GM12878 (cell line): ENCODE data around the gene DEFB116. TPM values are rescaled to one million over a fixed set of nuclear protein-coding genes. Genes with fewer than 3 reads are reported as not detected.

Experiments
- ATAC-seq: fragments of 200-7000 bp; cut with Tn5 transposase; 3 replicates; pipeline ENCODE4 v1.9.1; 2020; ENCODE audit warnings: mild to moderate bottlenecking, moderate library complexity
- BruUV-seq: library from RNA; stranded (reverse); fragments of 400-500 nt; replicated peaks from 2 replicates; lab custom pipeline; 2021; lab: Mats Ljungman, UMichigan
- CTCF ChIA-PET: fragments of 300-600 bp; sonication (Branson Sonifier 250); formaldehyde crosslinking; extraction: SDS; loops from one replicate; lab custom pipeline; 2021; ENCODE audit warnings: inconsistent platforms; lab: Yijun Ruan, JAX
- POLR2A ChIA-PET: fragments of 350-600 bp; formaldehyde crosslinking; extraction: SDS; loops from one replicate; lab custom pipeline; 2021; ENCODE audit warnings: inconsistent platforms; lab: Charles Lee
- RAD21 ChIA-PET: fragments of 300-600 bp; sonication (Branson Sonifier 250); formaldehyde crosslinking; loops from one replicate; lab custom pipeline; 2023; ENCODE audit warnings: antibody characterized with exemption; ENCODE audit not compliant: unreplicated experiment; lab: Charles Lee
- SMC1A ChIA-PET: fragments of 300-600 bp; sonication (Branson Sonifier 250); formaldehyde crosslinking; loops from one replicate; lab custom pipeline; 2023; ENCODE audit not compliant: unreplicated experiment, uncharacterized antibody; lab: Charles Lee
- DNase-seq: peaks from one replicate; pipeline ENCODE4 v3.0.0-alpha.2; 2011; ENCODE audit warnings: low read depth, low spot score
- FAIRE-seq: peaks from 3 replicates; lab custom pipeline; 2011; peaks lifted over from hg19 to GRCh38; lab: Jason Lieb, UNC
- H2AFZ ChIP-seq: 2 replicates; pipeline ENCODE4 v1.6.0; 2011; ENCODE audit warnings: low read depth, low read length, control low read depth; ENCODE audit not compliant: control insufficient read depth
- H3K27ac ChIP-seq: 2 replicates; pipeline ENCODE4 v1.5.1; 2011; ENCODE audit warnings: control low read depth; ENCODE audit not compliant: control insufficient read depth, insufficient read depth
- H3K27me3 ChIP-seq, 2 experiments: replicated peaks in 1 of 2; 2 replicates each; pipeline versions ENCODE4 v1.6.0 to v1.6.1; 2011; ENCODE audit warnings: low read length in 1 of 2; ENCODE audit not compliant: control insufficient read depth in 2 of 2, insufficient read depth in 2 of 2
- H3K36me3 ChIP-seq, 2 experiments: 2 replicates each; pipeline ENCODE4 v1.5.1; 2011; ENCODE audit warnings: low read length in 1 of 2; ENCODE audit not compliant: control insufficient read depth in 2 of 2, insufficient read depth in 2 of 2
- H3K4me1 ChIP-seq: 2 replicates; pipeline ENCODE4 v1.6.1; 2011; ENCODE audit warnings: mild to moderate bottlenecking, low read length, moderate library complexity, mixed read lengths; ENCODE audit not compliant: control insufficient read depth, insufficient read depth
- H3K4me2 ChIP-seq: 2 replicates; pipeline ENCODE4 v1.6.0; 2011; ENCODE audit warnings: control low read depth; ENCODE audit not compliant: control insufficient read depth, insufficient read depth
- H3K4me3 ChIP-seq: fragments of 200-600 bp; sonication (generic); 2 replicates; pipeline ENCODE4 v1.5.1; 2016
- H3K79me2 ChIP-seq: 2 replicates; pipeline ENCODE4 v1.6.0; 2011; ENCODE audit warnings: low read length; ENCODE audit not compliant: control insufficient read depth, insufficient read depth
- H3K9ac ChIP-seq: 2 replicates; pipeline ENCODE4 v1.8.0; 2011; ENCODE audit warnings: low read length, control low read depth, mixed read lengths; ENCODE audit not compliant: control insufficient read depth, insufficient read depth
- H3K9me3 ChIP-seq: replicated peaks from 3 replicates; pipeline ENCODE4 v1.5.1; 2011; ENCODE audit warnings: mild to moderate bottlenecking, low read length; ENCODE audit not compliant: control insufficient read depth, insufficient read depth
- H4K20me1 ChIP-seq: 2 replicates; pipeline ENCODE4 v1.6.0; 2011; ENCODE audit not compliant: control insufficient read depth, insufficient read depth
- CBFB ChIP-seq: IDR thresholded peaks from 2 replicates; pipeline ENCODE4 v1.6.1; 2016; ENCODE audit warnings: antibody characterized with exemption, low read depth
- CBX3 ChIP-seq: fragments of 200-600 bp; sonication (generic); IDR thresholded peaks from 2 replicates; pipeline ENCODE4 v1.6.1; 2016; ENCODE audit warnings: low read depth, borderline replicate concordance
- CHD1 ChIP-seq: IDR thresholded peaks from 2 replicates; pipeline ENCODE4 v1.6.1; 2012; ENCODE audit warnings: low read depth, low read length, improper control_type of control experiment
- CHD2 ChIP-seq: IDR thresholded peaks from 2 replicates; pipeline ENCODE4 v1.6.1; 2011; ENCODE audit warnings: low read depth, low read length, improper control_type of control experiment, borderline replicate concordance
- HDAC2 ChIP-seq: fragments of 200-600 bp; sonication (generic); IDR thresholded peaks from 2 replicates; pipeline ENCODE4 v1.6.1; 2017
- HDGF ChIP-seq: fragments of 450-650 bp; IDR thresholded peaks from 2 replicates; pipeline ENCODE4 v1.6.1; 2016; ENCODE audit warnings: antibody characterized with exemption
- MXI1 ChIP-seq: fragments of 150-350 bp; IDR thresholded peaks from 2 replicates; pipeline ENCODE4 v1.6.1; 2011; ENCODE audit warnings: low read depth, mild to moderate bottlenecking, inconsistent platforms, low read length, improper control_type of control experiment
- NFIC ChIP-seq: IDR thresholded peaks from 2 replicates; pipeline ENCODE4 v1.6.1; 2012; ENCODE audit warnings: low read depth, mild to moderate bottlenecking, inconsistent platforms, low read length, moderate library complexity
- POLR2AphosphoS2 ChIP-seq: IDR thresholded peaks from 2 replicates; pipeline ENCODE4 v1.6.1; 2011; ENCODE audit warnings: low read depth, mild to moderate bottlenecking, low read length, improper control_type of control experiment, moderate library complexity
- SIN3A ChIP-seq: IDR thresholded peaks from 2 replicates; pipeline ENCODE4 v1.6.1; 2012; ENCODE audit warnings: low read depth, low read length, improper control_type of control experiment
- SMAD5 ChIP-seq: IDR thresholded peaks from 2 replicates; pipeline ENCODE4 v1.6.1; 2016; ENCODE audit warnings: antibody characterized with exemption, low read depth
- SUPT20H ChIP-seq: IDR thresholded peaks from 2 replicates; pipeline ENCODE4 v1.6.1; 2011; ENCODE audit warnings: low read depth, mild to moderate bottlenecking, low read length, moderate library complexity, borderline replicate concordance; ENCODE audit not compliant: control insufficient read depth
- TAF1 ChIP-seq: IDR thresholded peaks from 2 replicates; pipeline ENCODE4 v1.6.1; 2011; ENCODE audit warnings: mild to moderate bottlenecking, low read depth, low read length, borderline replicate concordance
- WRNIP1 ChIP-seq: IDR thresholded peaks from 2 replicates; pipeline ENCODE4 v1.6.1; 2011; ENCODE audit warnings: low read depth, low read length, improper control_type of control experiment, borderline replicate concordance
- WGBS: methylation state at CpG from one replicate; pipeline ENCODE4 v1.1.6; 2016; ENCODE audit warnings: low lambda C conversion rate; ENCODE audit not compliant: insufficient replicate concordance, insufficient coverage; ENCODE audit errors: missing lambda C conversion rate; 5-methylcytosine and 5-hydroxymethylcytosine counted together
- in situ Hi-C: fragments of 300-500 bp; cut with MboI; formaldehyde crosslinking; loops from 9 replicates; pipeline ENCODE4 v1.14.3; 2018; ENCODE audit warnings: mixed read lengths
- intact Hi-C: fragments of 100-400 bp; cut with micrococcal nuclease; formaldehyde crosslinking; loops from one replicate; pipeline ENCODE4 v1.14.2; 2022; ENCODE audit not compliant: unreplicated experiment
- polyA plus RNA-seq, 11 experiments: library from polyadenylated mRNA; depleted of rRNA in 4 of 11; unstranded in 6 of 11; stranded (reverse) in 5 of 11; fragments of >200 nt; fragmentation: Nextera tagmentation in 4 of 11; fragmentation: Illumina TruSeq in 1 of 11; extraction: Ambion mirVana in 4 of 11; extraction: Trizol in 1 of 11; gene quantifications; 1 replicate in 1 of 11; 2 replicates in 10 of 11; pipeline versions ENCODE4 v1.2.1 to v1.2.3, GENCODE V29; 2011 to 2016; ENCODE audit warnings: inconsistent platforms in 2 of 11, missing spikeins in 2 of 11, low read depth in 1 of 11
- total RNA-seq, 4 experiments: library from RNA; depleted of rRNA in 3 of 4; stranded (reverse); fragments of >200 nt in 3 of 4; fragmentation: Illumina TruSeq in 1 of 4; extraction: Trizol in 1 of 4; gene quantifications; 2 replicates each; pipeline versions ENCODE4 v1.2.1 to v1.2.3, GENCODE V29; 2013 to 2021
- TF ChIP-seq, protein P1 (sequence below): fragments of 150-350 bp; IDR thresholded peaks from 2 replicates; pipeline ENCODE4 v1.6.1; 2014; ENCODE audit warnings: mild to moderate bottlenecking, low read depth, low read length
- TF ChIP-seq, protein P2 (sequence below): IDR thresholded peaks from 2 replicates; pipeline ENCODE4 v1.6.1; 2011; ENCODE audit warnings: low read depth, low read length, improper control_type of control experiment, borderline replicate concordance
- TF ChIP-seq, protein P3 (sequence below): fragments of 150-350 bp; IDR thresholded peaks from 2 replicates; pipeline ENCODE4 v1.6.1; 2016; ENCODE audit warnings: low read depth, low read length
- TF ChIP-seq, protein P4 (sequence below): IDR thresholded peaks from 2 replicates; pipeline ENCODE4 v1.6.1; 2012; ENCODE audit warnings: low read depth, low read length, improper control_type of control experiment

DEFB116 gene
- total and polyA plus RNA-seq, 10 of the 15 experiments (the other 5 are each of a cell fraction or from before 2014, with no cell fraction given), result not detected

DNA sequence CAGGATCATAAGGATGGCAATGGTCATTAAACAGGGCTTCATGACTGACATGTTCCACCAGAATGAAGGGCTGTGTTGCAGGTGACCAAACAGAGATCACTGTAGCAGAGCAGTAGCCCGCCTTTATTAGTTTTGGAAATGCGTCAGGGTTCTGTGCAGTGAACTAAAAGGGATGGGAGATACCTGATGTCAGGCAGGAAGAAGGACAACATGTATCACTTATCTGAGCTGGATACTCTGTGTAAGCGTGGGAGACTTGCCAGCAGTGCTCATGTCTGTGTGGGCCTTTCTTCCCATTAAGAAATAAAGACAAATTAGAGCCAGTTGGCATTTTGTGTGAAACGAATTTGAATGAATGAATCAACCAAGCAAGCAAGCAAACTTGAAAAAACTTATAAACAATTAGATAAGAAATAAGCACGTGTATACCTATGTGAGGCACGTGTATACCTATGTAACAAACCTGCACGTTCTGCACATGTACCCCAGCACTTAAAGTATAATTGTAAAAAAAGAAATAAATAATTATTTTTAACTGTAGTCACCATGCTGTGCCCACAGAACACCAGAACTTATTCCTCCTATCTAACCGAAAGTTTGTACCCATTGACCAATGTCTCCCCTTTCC lies at the start of gene DEFB116 (continued):
- TF ChIP-seq, protein P1, sequence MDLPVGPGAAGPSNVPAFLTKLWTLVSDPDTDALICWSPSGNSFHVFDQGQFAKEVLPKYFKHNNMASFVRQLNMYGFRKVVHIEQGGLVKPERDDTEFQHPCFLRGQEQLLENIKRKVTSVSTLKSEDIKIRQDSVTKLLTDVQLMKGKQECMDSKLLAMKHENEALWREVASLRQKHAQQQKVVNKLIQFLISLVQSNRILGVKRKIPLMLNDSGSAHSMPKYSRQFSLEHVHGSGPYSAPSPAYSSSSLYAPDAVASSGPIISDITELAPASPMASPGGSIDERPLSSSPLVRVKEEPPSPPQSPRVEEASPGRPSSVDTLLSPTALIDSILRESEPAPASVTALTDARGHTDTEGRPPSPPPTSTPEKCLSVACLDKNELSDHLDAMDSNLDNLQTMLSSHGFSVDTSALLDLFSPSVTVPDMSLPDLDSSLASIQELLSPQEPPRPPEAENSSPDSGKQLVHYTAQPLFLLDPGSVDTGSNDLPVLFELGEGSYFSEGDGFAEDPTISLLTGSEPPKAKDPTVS, result no peak
- TF ChIP-seq SIN3A, result no peak
- TF ChIP-seq POLR2AphosphoS2, result no peak
- TF ChIP-seq CBX3, result no peak
- no peak for TF ChIP-seq MXI1
- TF ChIP-seq SMAD5, result no peak
- TF ChIP-seq WRNIP1, result no peak
- TF ChIP-seq, protein P2, sequence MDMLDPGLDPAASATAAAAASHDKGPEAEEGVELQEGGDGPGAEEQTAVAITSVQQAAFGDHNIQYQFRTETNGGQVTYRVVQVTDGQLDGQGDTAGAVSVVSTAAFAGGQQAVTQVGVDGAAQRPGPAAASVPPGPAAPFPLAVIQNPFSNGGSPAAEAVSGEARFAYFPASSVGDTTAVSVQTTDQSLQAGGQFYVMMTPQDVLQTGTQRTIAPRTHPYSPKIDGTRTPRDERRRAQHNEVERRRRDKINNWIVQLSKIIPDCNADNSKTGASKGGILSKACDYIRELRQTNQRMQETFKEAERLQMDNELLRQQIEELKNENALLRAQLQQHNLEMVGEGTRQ, result no peak
- TF ChIP-seq NFIC, result no peak

DNA sequence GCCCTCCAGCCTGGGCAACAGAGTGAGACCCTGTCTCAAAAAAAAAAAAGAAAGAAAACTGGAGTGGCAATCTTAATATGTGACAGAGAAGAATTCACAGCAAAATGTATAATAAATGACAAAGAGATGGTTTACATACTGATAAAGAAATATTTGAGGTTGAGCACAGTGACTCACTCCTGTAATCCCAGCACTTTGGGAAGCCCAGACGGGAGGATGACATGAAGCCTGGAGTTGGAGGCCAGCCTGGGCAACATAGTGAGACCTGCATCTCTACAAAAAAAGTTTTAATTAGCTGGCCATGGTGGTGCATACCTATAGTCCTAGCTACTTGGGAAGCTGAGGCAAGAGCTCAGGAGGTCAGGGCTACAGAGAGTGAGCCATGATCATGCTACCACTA lies 47.6 kb upstream of the DEFB116 start:
- BruUV-seq, result no TSS peak
- Histone ChIP-seq H3K36me3 (no peaks in the 10 kb centered on the region), H3K27ac (no peak overlapping the region), H3K4me2 (no peak overlapping the region), H4K20me1 (no peaks in the 10 kb centered on the region), H3K4me3 (no peak overlapping the region), H3K4me1 (no peaks in the 10 kb centered on the region), H3K9ac (no peak overlapping the region), H3K9me3 (no peaks in the 10 kb centered on the region), H2AFZ (no peak overlapping the region), H3K27me3 (no peaks in the 10 kb centered on the region), H3K79me2 (no peaks in the 10 kb centered on the region)
- ATAC-seq, result no peak
- ChIA-PET POLR2A (no interaction called here), CTCF (no interaction called here), SMC1A (no interaction called here), RAD21 (no interaction called here)
- FAIRE-seq, result no peak
- 0% methylated on average over 1 of the region's 1 CpG for WGBS
- DNase-seq, result no peak
- in situ Hi-C loops, result no loop called here
- intact Hi-C loops, result no loop called here
- TF ChIP-seq POLR2AphosphoS2, result no peak
- no peak for TF ChIP-seq SMAD5
- no peak for TF ChIP-seq CBFB
- no peak for TF ChIP-seq HDGF
- no peak for TF ChIP-seq SUPT20H
- no peak for TF ChIP-seq CHD1
- TF ChIP-seq, protein P3, sequence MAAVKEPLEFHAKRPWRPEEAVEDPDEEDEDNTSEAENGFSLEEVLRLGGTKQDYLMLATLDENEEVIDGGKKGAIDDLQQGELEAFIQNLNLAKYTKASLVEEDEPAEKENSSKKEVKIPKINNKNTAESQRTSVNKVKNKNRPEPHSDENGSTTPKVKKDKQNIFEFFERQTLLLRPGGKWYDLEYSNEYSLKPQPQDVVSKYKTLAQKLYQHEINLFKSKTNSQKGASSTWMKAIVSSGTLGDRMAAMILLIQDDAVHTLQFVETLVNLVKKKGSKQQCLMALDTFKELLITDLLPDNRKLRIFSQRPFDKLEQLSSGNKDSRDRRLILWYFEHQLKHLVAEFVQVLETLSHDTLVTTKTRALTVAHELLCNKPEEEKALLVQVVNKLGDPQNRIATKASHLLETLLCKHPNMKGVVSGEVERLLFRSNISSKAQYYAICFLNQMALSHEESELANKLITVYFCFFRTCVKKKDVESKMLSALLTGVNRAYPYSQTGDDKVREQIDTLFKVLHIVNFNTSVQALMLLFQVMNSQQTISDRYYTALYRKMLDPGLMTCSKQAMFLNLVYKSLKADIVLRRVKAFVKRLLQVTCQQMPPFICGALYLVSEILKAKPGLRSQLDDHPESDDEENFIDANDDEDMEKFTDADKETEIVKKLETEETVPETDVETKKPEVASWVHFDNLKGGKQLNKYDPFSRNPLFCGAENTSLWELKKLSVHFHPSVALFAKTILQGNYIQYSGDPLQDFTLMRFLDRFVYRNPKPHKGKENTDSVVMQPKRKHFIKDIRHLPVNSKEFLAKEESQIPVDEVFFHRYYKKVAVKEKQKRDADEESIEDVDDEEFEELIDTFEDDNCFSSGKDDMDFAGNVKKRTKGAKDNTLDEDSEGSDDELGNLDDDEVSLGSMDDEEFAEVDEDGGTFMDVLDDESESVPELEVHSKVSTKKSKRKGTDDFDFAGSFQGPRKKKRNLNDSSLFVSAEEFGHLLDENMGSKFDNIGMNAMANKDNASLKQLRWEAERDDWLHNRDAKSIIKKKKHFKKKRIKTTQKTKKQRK, result no peak
- no peak for TF ChIP-seq HDAC2
- no peak for TF ChIP-seq CHD2
- no peak for TF ChIP-seq TAF1
- TF ChIP-seq, protein P4, sequence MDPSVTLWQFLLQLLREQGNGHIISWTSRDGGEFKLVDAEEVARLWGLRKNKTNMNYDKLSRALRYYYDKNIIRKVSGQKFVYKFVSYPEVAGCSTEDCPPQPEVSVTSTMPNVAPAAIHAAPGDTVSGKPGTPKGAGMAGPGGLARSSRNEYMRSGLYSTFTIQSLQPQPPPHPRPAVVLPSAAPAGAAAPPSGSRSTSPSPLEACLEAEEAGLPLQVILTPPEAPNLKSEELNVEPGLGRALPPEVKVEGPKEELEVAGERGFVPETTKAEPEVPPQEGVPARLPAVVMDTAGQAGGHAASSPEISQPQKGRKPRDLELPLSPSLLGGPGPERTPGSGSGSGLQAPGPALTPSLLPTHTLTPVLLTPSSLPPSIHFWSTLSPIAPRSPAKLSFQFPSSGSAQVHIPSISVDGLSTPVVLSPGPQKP, result no peak
